HCT116 (cell line): ENCODE measurements around the gene DDX54. TPM values are rescaled to one million over a fixed set of nuclear protein-coding genes. Genes with fewer than 3 reads are reported as not detected.

Experiments used
- ATAC-seq: fragments of 200-7000 bp; cut with Tn5 transposase; 2 replicates; pipeline ENCODE4 v1.9.1; 2020; ENCODE audit warnings: mild to moderate bottlenecking, moderate library complexity
- BruUV-seq: library from RNA; stranded (reverse); fragments of 400-500 nt; replicated peaks from 2 replicates; lab custom pipeline; 2021; lab: Mats Ljungman, UMichigan
- CTCF ChIA-PET: fragments of 300-600 bp; sonication (Branson Sonifier 250); formaldehyde crosslinking; loops from one replicate; lab custom pipeline; 2021; ENCODE audit warnings: antibody characterized with exemption; lab: Charles Lee
- POLR2A ChIA-PET: fragments of 300-600, 350-600 bp; sonication (Branson Sonifier 250); formaldehyde crosslinking; loops from one replicate; lab custom pipeline; 2021; ENCODE audit warnings: antibody characterized with exemption; lab: Charles Lee
- RAD21 ChIA-PET, 2 experiments: fragments of 300-600 bp; sonication (Branson Sonifier 250); formaldehyde crosslinking; loops; one replicate each; lab custom pipeline; 2023; ENCODE audit warnings: low total read pairs in 2 of 2; ENCODE audit not compliant: uncharacterized antibody in 2 of 2, unreplicated experiment in 2 of 2, low non-redundant PET in 1 of 2; lab: Charles Lee
- DNase-seq: peaks from one replicate; pipeline ENCODE4 v3.0.0-alpha.2; 2010; ENCODE audit warnings: low read depth, low spot score
- H2AFZ ChIP-seq: fragments of 200-600 bp; shearing (Covaris generic), sonication (generic); 2 replicates; pipeline ENCODE4 v1.6.1; 2017; ENCODE audit warnings: low read depth, mixed run types, mixed read lengths, antibody characterized with exemption, low read length; ENCODE audit not compliant: poor library complexity, severe bottlenecking
- H3K27ac ChIP-seq: 2 replicates; pipeline ENCODE4 v1.5.1; 2012; ENCODE audit warnings: low read depth, low read length
- H3K27me3 ChIP-seq: fragments of 200-600 bp; sonication (generic); 2 replicates; pipeline ENCODE4 v1.6.1; 2016; ENCODE audit warnings: mixed run types, low read length, mixed read lengths; ENCODE audit not compliant: insufficient read depth
- H3K36me3 ChIP-seq, 2 experiments: fragments of 200-500 bp in 1 of 2; fragments of 200-600 bp in 1 of 2; sonication (Bioruptor generic) in 1 of 2; sonication (generic) in 1 of 2; 2 replicates each; pipeline versions ENCODE4 v1.5.1 to v1.6.1; 2014 to 2016; ENCODE audit warnings: low read length in 2 of 2, inconsistent platforms in 1 of 2, mixed read lengths in 1 of 2, mixed run types in 1 of 2; ENCODE audit not compliant: insufficient read depth in 2 of 2, control insufficient read depth in 1 of 2
- H3K4me1 ChIP-seq, 2 experiments: fragments of 200-600 bp in 1 of 2; sonication (generic) in 1 of 2; 2 replicates each; pipeline versions ENCODE4 v1.5.1 to v1.6.1; 2012 to 2017; ENCODE audit warnings: low read length in 2 of 2, inconsistent platforms in 1 of 2, mild to moderate bottlenecking in 1 of 2, mixed read lengths in 1 of 2, mixed run types in 1 of 2, moderate library complexity in 1 of 2; ENCODE audit not compliant: insufficient read depth in 2 of 2, control insufficient read depth in 1 of 2
- H3K4me2 ChIP-seq: fragments of 200-600 bp; sonication (generic); 2 replicates; pipeline ENCODE4 v1.6.1; 2017; ENCODE audit warnings: mixed run types, low read length, mixed read lengths
- H3K4me3 ChIP-seq, 2 experiments: fragments of 200-600 bp in 1 of 2; sonication (generic) in 1 of 2; replicated peaks in 1 of 2; 2 replicates each; pipeline ENCODE4 v1.5.1; 2011 to 2016; ENCODE audit warnings: low read length in 2 of 2, control low read depth in 1 of 2, low read depth in 1 of 2, mild to moderate bottlenecking in 1 of 2, mixed read lengths in 1 of 2, mixed run types in 1 of 2
- H3K79me2 ChIP-seq: fragments of 200-600 bp; sonication (generic); 2 replicates; pipeline ENCODE4 v1.6.1; 2017; ENCODE audit warnings: mild to moderate bottlenecking, mixed run types, low read length, moderate library complexity, mixed read lengths; ENCODE audit not compliant: insufficient read depth
- H3K9ac ChIP-seq: fragments of 200-600 bp; sonication (generic); 2 replicates; pipeline ENCODE4 v1.6.1; 2016; ENCODE audit warnings: low read length, mixed read lengths
- H3K9me2 ChIP-seq: fragments of 200-600 bp; sonication (generic), shearing (Covaris generic); 2 replicates; pipeline ENCODE4 v1.6.1; 2017; ENCODE audit warnings: mixed run types, mild to moderate bottlenecking, moderate library complexity; ENCODE audit not compliant: insufficient read depth
- H3K9me3 ChIP-seq, 2 experiments: fragments of 200-500 bp in 1 of 2; fragments of 200-600 bp in 1 of 2; sonication (Bioruptor generic) in 1 of 2; sonication (generic) in 1 of 2; 2 replicates each; pipeline ENCODE4 v1.6.1; 2014 to 2017; ENCODE audit warnings: low read length in 2 of 2, mixed read lengths in 2 of 2, inconsistent platforms in 1 of 2, low read depth in 1 of 2, mild to moderate bottlenecking in 1 of 2, mixed run types in 1 of 2, moderate library complexity in 1 of 2; ENCODE audit not compliant: control insufficient read depth in 1 of 2, insufficient read depth in 1 of 2
- H4K20me1 ChIP-seq: fragments of 200-600 bp; sonication (generic), shearing (Covaris generic); 2 replicates; pipeline ENCODE4 v1.6.1; 2017; ENCODE audit warnings: mixed run types, mild to moderate bottlenecking, moderate library complexity; ENCODE audit not compliant: insufficient read depth
- CEBPB ChIP-seq: IDR thresholded peaks from 2 replicates; pipeline ENCODE4 v1.6.1; 2012; ENCODE audit warnings: low read depth
- EZH2 ChIP-seq: fragments of 200-600 bp; sonication (generic); IDR thresholded peaks from 2 replicates; pipeline ENCODE4 v1.6.1; 2017; ENCODE audit warnings: antibody characterized with exemption, mixed run types
- TCF7L2 ChIP-seq: IDR thresholded peaks from 2 replicates; pipeline ENCODE4 v1.7.0; 2011; ENCODE audit warnings: borderline replicate concordance, inconsistent platforms; ENCODE audit not compliant: insufficient read depth, insufficient read length; ENCODE audit errors: extremely low read depth
- ZFX ChIP-seq: fragments of 450-650 bp; IDR thresholded peaks from 2 replicates; pipeline ENCODE4 v1.6.1; 2017
- intact Hi-C: fragments of 100-400 bp; cut with micrococcal nuclease; formaldehyde crosslinking; loops from 2 replicates; pipeline ENCODE4 v1.10.0; 2022
- total RNA-seq: library from RNA; stranded (reverse); gene quantifications from one replicate; pipeline ENCODE4 v1.2.1, GENCODE V29; 2021; ENCODE audit not compliant: unreplicated experiment
- TF ChIP-seq, protein P1 (sequence below): IDR thresholded peaks from 2 replicates; pipeline ENCODE4 v1.6.1; 2012; ENCODE audit warnings: low read depth
- TF ChIP-seq, protein P2 (sequence below): IDR thresholded peaks from 2 replicates; pipeline ENCODE4 v1.6.1; 2012

Gene DDX54
- total RNA-seq, 1 experiment from 2014 or later = 110 TPM

DNA sequence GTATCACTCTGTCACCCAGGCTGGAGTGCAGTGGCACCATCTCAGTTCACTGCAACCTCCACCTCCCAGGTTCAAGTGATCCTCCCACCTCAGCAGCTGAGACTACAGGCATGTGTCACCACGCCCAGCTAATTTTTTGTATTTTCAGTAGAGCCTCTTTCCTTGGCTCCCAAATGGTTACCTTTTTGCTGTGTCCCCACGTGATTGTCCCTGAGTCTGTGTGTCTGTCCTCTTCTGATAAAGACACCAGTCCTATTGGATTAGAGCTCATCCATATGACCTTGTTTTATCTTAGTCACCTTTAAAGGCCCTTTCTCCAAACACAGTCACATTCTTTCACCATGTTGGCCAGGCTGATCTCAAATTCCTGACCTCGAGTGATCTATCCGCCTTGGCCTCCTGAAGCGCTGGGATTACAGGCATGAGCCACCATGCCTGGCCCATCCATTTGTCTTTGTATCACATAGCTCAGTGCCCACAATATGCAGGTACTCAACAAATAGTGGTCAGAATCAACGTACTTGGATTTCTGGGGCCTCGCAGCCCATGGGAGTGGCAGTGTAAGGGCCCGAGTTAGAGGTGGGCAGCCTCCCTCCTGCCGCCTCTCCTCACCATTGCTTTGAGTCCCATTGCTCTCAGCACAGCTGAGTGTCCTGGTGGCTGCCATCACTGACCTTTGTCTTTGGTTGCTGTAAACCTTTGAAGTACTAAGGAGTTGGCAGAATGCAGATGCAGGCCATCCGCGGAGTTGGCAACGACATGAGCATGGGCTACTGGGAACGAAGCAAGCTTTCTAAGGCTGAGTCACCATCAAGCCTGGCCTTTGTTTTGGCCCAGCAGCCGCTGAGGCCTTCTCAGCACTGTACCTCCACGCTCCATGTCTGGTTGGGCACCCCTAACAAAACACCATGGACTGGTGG lies 45.3 kb upstream of the DDX54 start:
- ChIA-PET RAD21 (no interaction called here), CTCF (no interaction called here), POLR2A (interaction anchor here (0.6 to 1.2 kb wide), 2 partner anchors 8 to 1473 kb away, joined by 3 to 5 read pairs; no protein-coding TSS in a partner anchor)
- Histone ChIP-seq H3K79me2 (no peaks in the 10 kb centered on the region), H2AFZ (no peak overlapping the region), H3K9me3 (no peaks in the 10 kb centered on the region), H3K9ac (no peak overlapping the region), H3K27me3 (no peaks in the 10 kb centered on the region), H3K36me3 (peaks cover 2 to 23% of the 10 kb centered on the region in 2 experiments; a peak in 3 of 4 replicates), H3K4me3 (peak overlapping the region in 1 of 2 experiments; percentile 1; a peak in 1 of 4 replicates), H3K4me2 (peak overlapping the region; percentile 58), H3K4me1 (peaks cover 38 to 53% of the 10 kb centered on the region in 2 experiments), H4K20me1 (no peaks in the 10 kb centered on the region), H3K9me2 (no peaks in the 10 kb centered on the region), H3K27ac (peak overlapping the region; percentile 50)
- 0 out of 2 replicates have a peak, but pooled peaks have one; percentile 10 for ATAC-seq
- DNase-seq = no peak
- intact Hi-C loops = no loop called here
- BruUV-seq = no TSS peak
- TF ChIP-seq ZFX = peak; percentile 45; the same call in 1 of the 2 replicates
- peak; percentile 42 for TF ChIP-seq TCF7L2
- no peak for TF ChIP-seq CEBPB
- no peak for TF ChIP-seq EZH2

DNA sequence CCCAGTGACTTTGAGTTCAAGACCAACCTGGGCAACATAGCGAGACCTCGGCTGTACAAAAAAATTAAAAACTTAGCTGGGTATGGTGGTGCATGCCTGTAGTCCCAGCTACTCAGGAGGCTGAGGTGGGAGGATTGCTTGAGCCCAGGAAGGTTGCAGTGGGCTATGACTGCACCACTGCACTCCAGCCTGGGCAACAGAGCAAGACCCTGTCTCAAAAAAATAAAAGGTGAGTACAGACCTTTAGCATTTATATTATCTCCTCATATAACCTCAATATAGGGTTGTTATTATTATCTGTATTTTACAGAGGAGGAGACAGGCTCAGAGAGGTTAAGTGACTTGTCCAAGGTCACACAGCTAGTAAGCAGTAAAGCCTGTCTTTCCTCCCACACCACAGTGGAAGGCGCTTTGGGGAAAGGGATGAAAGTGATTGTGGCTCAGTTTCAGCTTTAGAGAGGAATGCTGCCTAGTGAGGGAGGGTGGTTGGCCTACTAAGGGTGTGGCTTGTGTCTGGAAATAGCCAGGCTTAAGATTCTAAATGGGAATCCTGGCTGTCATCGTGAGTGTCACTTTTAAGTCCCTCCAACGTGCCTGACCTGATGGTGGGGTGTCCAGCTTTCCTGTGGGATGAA lies 43.2 kb upstream of the DDX54 start:
- no peak overlapping the region for H3K9ac ChIP-seq
- 0 out of 2 replicates have a peak, but pooled peaks cover 4% of the 10 kb centered on the region for H3K79me2 ChIP-seq
- no peaks in the 10 kb centered on the region for H3K9me3 ChIP-seq
- H3K4me2 ChIP-seq = peak overlapping the region; percentile 34
- POLR2A ChIA-PET = interaction anchor here (0.5 kb wide), 1 partner anchor 235 kb away, joined by 3 read pairs; no protein-coding TSS in a partner anchor
- H3K9me2 ChIP-seq = no peaks in the 10 kb centered on the region
- RAD21 ChIA-PET = no interaction called here
- BruUV-seq = no TSS peak
- H3K27me3 ChIP-seq = no peaks in the 10 kb centered on the region
- no peak overlapping the region for H3K27ac ChIP-seq
- CTCF ChIA-PET = no interaction called here
- H4K20me1 ChIP-seq = no peaks in the 10 kb centered on the region
- TF ChIP-seq, protein P1, sequence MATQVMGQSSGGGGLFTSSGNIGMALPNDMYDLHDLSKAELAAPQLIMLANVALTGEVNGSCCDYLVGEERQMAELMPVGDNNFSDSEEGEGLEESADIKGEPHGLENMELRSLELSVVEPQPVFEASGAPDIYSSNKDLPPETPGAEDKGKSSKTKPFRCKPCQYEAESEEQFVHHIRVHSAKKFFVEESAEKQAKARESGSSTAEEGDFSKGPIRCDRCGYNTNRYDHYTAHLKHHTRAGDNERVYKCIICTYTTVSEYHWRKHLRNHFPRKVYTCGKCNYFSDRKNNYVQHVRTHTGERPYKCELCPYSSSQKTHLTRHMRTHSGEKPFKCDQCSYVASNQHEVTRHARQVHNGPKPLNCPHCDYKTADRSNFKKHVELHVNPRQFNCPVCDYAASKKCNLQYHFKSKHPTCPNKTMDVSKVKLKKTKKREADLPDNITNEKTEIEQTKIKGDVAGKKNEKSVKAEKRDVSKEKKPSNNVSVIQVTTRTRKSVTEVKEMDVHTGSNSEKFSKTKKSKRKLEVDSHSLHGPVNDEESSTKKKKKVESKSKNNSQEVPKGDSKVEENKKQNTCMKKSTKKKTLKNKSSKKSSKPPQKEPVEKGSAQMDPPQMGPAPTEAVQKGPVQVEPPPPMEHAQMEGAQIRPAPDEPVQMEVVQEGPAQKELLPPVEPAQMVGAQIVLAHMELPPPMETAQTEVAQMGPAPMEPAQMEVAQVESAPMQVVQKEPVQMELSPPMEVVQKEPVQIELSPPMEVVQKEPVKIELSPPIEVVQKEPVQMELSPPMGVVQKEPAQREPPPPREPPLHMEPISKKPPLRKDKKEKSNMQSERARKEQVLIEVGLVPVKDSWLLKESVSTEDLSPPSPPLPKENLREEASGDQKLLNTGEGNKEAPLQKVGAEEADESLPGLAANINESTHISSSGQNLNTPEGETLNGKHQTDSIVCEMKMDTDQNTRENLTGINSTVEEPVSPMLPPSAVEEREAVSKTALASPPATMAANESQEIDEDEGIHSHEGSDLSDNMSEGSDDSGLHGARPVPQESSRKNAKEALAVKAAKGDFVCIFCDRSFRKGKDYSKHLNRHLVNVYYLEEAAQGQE = no peak
- no peak for TF ChIP-seq ZFX
- TF ChIP-seq, protein P2, sequence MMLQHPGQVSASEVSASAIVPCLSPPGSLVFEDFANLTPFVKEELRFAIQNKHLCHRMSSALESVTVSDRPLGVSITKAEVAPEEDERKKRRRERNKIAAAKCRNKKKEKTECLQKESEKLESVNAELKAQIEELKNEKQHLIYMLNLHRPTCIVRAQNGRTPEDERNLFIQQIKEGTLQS = no peak
- DNase-seq = no peak
- H3K36me3 ChIP-seq = peaks cover 2 to 23% of the 10 kb centered on the region in 2 experiments; a peak in 3 of 4 replicates
- H3K4me1 ChIP-seq = peaks cover 38 to 53% of the 10 kb centered on the region in 2 experiments
- intact Hi-C loops = no loop called here
- H2AFZ ChIP-seq = no peak overlapping the region
- ATAC-seq = no peak
- H3K4me3 ChIP-seq = no peak overlapping the region
